MCF 10A (cell line): ENCODE data around the gene GOLGA6L22. TPM values are rescaled to one million over a fixed set of nuclear protein-coding genes. Genes with fewer than 3 reads are reported as not detected.
"Not testable (repeated sequence)": the region's sequence is repeated elsewhere in the genome, so short reads cannot be mapped to it uniquely, and the experiment has no call there.

ENCODE experiments used
- BruUV-seq: library from RNA; stranded (reverse); fragments of 400-500 nt; replicated peaks from 2 replicates; lab custom pipeline; 2021; lab: Mats Ljungman, UMichigan
- CTCF ChIA-PET: fragments of 300-600 bp; sonication (Branson Sonifier 250); formaldehyde crosslinking; extraction: SDS; loops from one replicate; lab custom pipeline; 2021; ENCODE audit warnings: antibody characterized with exemption, inconsistent platforms; lab: Yijun Ruan, JAX
- POLR2A ChIA-PET: fragments of 300-600, 350-650 bp; sonication (Branson Sonifier 250); formaldehyde crosslinking; extraction: SDS; loops from one replicate; lab custom pipeline; 2020; ENCODE audit warnings: antibody characterized with exemption, inconsistent platforms; lab: Yijun Ruan, JAX
- DNase-seq: peaks from one replicate; pipeline ENCODE4 v3.0.0-alpha.2; 2018; ENCODE audit not compliant: unreplicated experiment
- H3K27ac Mint-ChIP-seq: one replicate; pipeline ENCODE4 v1.8.0; 2022; ENCODE audit warnings: mild to moderate bottlenecking, low read depth, mixed read lengths; ENCODE audit not compliant: unreplicated experiment
- H3K27me3 Mint-ChIP-seq: one replicate; pipeline ENCODE4 v1.8.0; 2022; ENCODE audit warnings: mixed read lengths; ENCODE audit not compliant: insufficient read depth, unreplicated experiment
- H3K36me3 Mint-ChIP-seq: one replicate; pipeline ENCODE4 v1.8.0; 2022; ENCODE audit warnings: mild to moderate bottlenecking, moderate library complexity, mixed read lengths; ENCODE audit not compliant: insufficient read depth, unreplicated experiment
- H3K4me1 Mint-ChIP-seq: one replicate; pipeline ENCODE4 v1.8.0; 2022; ENCODE audit warnings: mixed read lengths; ENCODE audit not compliant: insufficient read depth, unreplicated experiment
- H3K4me3 Mint-ChIP-seq: one replicate; pipeline ENCODE4 v1.8.0; 2022; ENCODE audit warnings: mild to moderate bottlenecking, moderate library complexity, mixed read lengths; ENCODE audit not compliant: unreplicated experiment
- H3K9me3 Mint-ChIP-seq: one replicate; pipeline ENCODE4 v1.8.0; 2022; ENCODE audit warnings: mixed read lengths; ENCODE audit not compliant: unreplicated experiment
- intact Hi-C: fragments of 100-400 bp; cut with micrococcal nuclease; formaldehyde crosslinking; loops from 2 replicates; pipeline ENCODE4 v1.14.1; 2022
- total RNA-seq: library from RNA; stranded (reverse); gene quantifications from 2 replicates; pipeline ENCODE4 v1.2.3, GENCODE V29; 2022

The GOLGA6L22 gene
- total RNA-seq, 1 experiment from 2014 or later = not detected

- H3K36me3 Mint-ChIP-seq, H3K9me3 Mint-ChIP-seq, H3K4me1 Mint-ChIP-seq, POLR2A ChIA-PET, H3K27me3 Mint-ChIP-seq, H3K27ac Mint-ChIP-seq, intact Hi-C loops, CTCF ChIA-PET, BruUV-seq: not testable (repeated sequence)
- DNase-seq = peak; percentile 32
- H3K4me3 Mint-ChIP-seq = peak overlapping the region; percentile 64
Measured at GRCh38 chr15:22494490-22495113, 35.9 kb downstream of the GOLGA6L22 start.

- H3K9me3 Mint-ChIP-seq, H3K27me3 Mint-ChIP-seq, POLR2A ChIA-PET, CTCF ChIA-PET, H3K4me3 Mint-ChIP-seq, BruUV-seq, H3K36me3 Mint-ChIP-seq, H3K27ac Mint-ChIP-seq, H3K4me1 Mint-ChIP-seq, DNase-seq, intact Hi-C loops: not testable (repeated sequence)
Measured at GRCh38 chr15:22497200-22497599, 38.5 kb downstream of the GOLGA6L22 start.

DNA sequence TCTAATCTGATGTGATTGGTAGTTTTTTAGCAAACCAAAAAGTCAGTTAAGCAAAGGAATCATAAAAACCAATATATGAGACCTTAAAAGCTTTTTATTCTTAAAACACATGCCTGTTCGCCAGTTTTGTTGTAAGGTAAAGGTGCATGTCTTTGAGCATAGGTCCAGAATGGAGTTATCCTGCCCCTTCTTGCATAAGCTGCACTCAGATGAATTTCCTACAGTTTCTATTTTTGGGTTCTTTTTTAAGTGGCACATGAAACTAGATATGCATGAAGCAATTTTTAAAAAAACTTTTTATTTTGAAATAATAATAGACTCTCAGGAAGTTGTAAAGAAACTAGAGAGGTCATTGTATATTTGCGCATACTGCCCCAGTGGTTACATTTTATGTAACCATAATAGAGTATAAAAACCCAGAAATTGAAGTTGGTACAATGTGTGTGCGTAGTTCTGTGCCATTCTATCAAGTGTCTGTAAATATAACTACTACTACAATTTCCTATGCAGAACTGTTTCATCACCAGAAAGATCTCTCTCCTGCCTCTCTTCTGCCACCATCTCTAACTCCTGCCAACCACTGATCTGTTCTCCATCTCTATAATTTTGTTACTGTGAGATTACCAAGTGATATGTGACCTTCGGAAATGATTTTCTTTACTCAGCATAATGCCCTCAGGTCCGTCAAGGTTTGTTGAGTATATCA, 39.7 kb downstream of the GOLGA6L22 start:
- H3K9me3 Mint-ChIP-seq, H3K4me1 Mint-ChIP-seq, POLR2A ChIA-PET, H3K27ac Mint-ChIP-seq, CTCF ChIA-PET, H3K4me3 Mint-ChIP-seq, intact Hi-C loops, BruUV-seq, H3K36me3 Mint-ChIP-seq, DNase-seq, H3K27me3 Mint-ChIP-seq: not testable (repeated sequence)

DNA sequence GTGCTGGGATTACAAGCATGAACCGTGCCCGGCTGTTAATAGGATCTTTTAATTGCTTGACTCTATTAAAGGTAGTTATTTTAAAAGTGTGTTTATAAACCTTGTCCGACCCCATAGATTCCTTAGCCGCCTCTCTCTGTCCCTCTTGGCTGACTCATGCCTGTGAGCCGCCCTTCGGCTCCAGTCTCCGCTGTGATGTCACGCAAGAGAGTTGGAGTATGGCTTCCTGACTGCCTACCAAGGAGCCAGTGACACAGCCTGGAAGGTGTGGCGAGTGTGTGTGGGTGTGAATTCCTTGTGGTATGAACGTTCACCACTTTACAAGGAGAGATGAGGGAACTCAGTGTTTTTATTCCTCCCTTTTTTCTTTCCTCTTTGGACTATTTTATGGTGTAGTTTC, 43.6 kb downstream of the GOLGA6L22 start:
- intact Hi-C loops, DNase-seq, CTCF ChIA-PET, BruUV-seq, H3K9me3 Mint-ChIP-seq, H3K36me3 Mint-ChIP-seq, H3K27me3 Mint-ChIP-seq, H3K4me1 Mint-ChIP-seq, H3K4me3 Mint-ChIP-seq, POLR2A ChIA-PET, H3K27ac Mint-ChIP-seq: not testable (repeated sequence)

GRCh38 chr15:22506959-22507358, 48.3 kb downstream of the GOLGA6L22 start:
- not testable (repeated sequence) for H3K9me3 Mint-ChIP-seq, H3K4me1 Mint-ChIP-seq

GRCh38 chr15:22516140-22516539, 57.4 kb downstream of the GOLGA6L22 start:
- intact Hi-C loops, H3K4me3 Mint-ChIP-seq, POLR2A ChIA-PET, H3K27me3 Mint-ChIP-seq, H3K27ac Mint-ChIP-seq, H3K36me3 Mint-ChIP-seq, H3K4me1 Mint-ChIP-seq, DNase-seq, BruUV-seq, CTCF ChIA-PET, H3K9me3 Mint-ChIP-seq: not testable (repeated sequence)

More at GRCh38 chr15:22506959-22507358, 48.3 kb downstream of the GOLGA6L22 start:
- DNase-seq, POLR2A ChIA-PET, H3K36me3 Mint-ChIP-seq, H3K27me3 Mint-ChIP-seq, BruUV-seq, intact Hi-C loops, H3K4me3 Mint-ChIP-seq, H3K27ac Mint-ChIP-seq, CTCF ChIA-PET: not testable (repeated sequence)
